Stomach smooth muscle (tissue), 2 donors: ENCODE measurements around the gene POLRMT.

Experiments
- H3K27ac ChIP-seq: one replicate; pipeline ENCODE4 v1.7.0; 2013; ENCODE audit warnings: mild to moderate bottlenecking, low read length, inconsistent platforms
- H3K27me3 ChIP-seq, 2 donors: one replicate each; pipeline ENCODE4 v1.7.0; 2013; ENCODE audit warnings: low read length in 2 of 2; ENCODE audit not compliant: insufficient read depth in 2 of 2, control insufficient read depth in 1 of 2
- H3K36me3 ChIP-seq, 2 donors: one replicate each; pipeline ENCODE4 v1.7.0; 2013; ENCODE audit warnings: low read length in 2 of 2; ENCODE audit not compliant: control insufficient read depth in 2 of 2, insufficient read depth in 2 of 2
- H3K4me1 ChIP-seq: one replicate; pipeline ENCODE4 v1.7.0; 2013; ENCODE audit warnings: low read length; ENCODE audit not compliant: control insufficient read depth, insufficient read depth
- H3K4me3 ChIP-seq, 2 donors: one replicate each; pipeline ENCODE4 v1.7.0; 2013; ENCODE audit warnings: low read length in 2 of 2
- H3K9ac ChIP-seq, 2 donors: one replicate each; pipeline ENCODE4 v1.7.0; 2013; ENCODE audit warnings: low read length in 2 of 2, mild to moderate bottlenecking in 1 of 2
- H3K9me3 ChIP-seq, 2 donors: one replicate each; pipeline ENCODE4 v1.7.0; 2013; ENCODE audit warnings: low read length in 2 of 2; ENCODE audit not compliant: control insufficient read depth in 2 of 2
- donor health status: healthy.
- donor health status: Pancreatic carcinoma.

The POLRMT gene

GRCh38 chr19:652467-653389 is 19.4 kb upstream of the POLRMT start:
- Histone ChIP-seq H3K36me3 (peaks cover 5 to 26% of the 10 kb centered on the region in 2 donors), H3K9me3 (no peaks in the 10 kb centered on the region)

GRCh38 chr19:651991-652390 is 18.7 kb upstream of the POLRMT start:
- no peak overlapping the region for H3K27ac ChIP-seq
- H3K9ac ChIP-seq, result no peak overlapping the region
- H3K36me3 ChIP-seq, result peaks cover 5 to 26% of the 10 kb centered on the region in 2 donors
- no peaks in the 10 kb centered on the region for H3K9me3 ChIP-seq
- H3K27me3 ChIP-seq, result no peaks in the 10 kb centered on the region
- peaks cover under 1% of the 10 kb centered on the region for H3K4me1 ChIP-seq
- no peak overlapping the region for H3K4me3 ChIP-seq

More at GRCh38 chr19:652467-653389, 19.4 kb upstream of the POLRMT start:
- Histone ChIP-seq H3K9ac (no peak overlapping the region), H3K4me3 (no peak overlapping the region), H3K27me3 (no peaks in the 10 kb centered on the region), H3K4me1 (peaks cover 5% of the 10 kb centered on the region), H3K27ac (no peak overlapping the region)

DNA sequence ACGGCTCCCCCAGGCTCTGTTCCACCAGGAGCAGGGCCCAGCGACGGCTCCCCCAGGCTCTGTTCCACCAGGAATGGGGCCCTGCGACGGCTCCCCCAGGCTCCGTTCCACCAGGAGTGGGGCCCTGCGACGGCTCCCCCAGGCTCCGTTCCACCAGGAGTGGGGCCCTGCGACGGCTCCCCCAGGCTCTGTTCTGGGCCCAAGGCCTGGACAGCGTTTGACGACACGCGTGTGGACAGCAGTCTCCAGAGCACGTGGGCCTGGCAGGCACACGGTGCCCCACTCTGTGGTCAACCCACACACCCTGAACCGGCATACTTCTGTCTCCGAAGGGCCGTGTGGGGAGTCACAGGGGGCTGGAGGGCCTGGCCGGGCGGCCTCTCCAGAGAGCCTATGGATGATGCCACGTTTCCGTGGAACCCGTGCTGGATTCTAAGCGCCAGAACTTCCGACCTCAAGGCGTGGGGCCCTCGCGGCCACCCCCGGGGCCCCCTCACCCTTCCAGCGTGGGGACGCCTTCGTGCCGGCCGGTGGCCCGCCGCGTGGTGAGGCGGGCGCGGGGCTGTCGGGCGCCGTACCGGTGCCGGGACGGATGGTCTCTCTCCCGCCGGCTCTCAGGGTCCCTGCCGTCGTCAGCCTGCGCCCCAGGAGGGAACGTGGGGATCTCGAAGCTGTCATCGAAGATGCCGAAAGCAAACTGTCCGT is 17.9 kb upstream of the POLRMT start:
- H3K27me3 ChIP-seq, result no peaks in the 10 kb centered on the region
- H3K36me3 ChIP-seq, result peaks cover 5 to 28% of the 10 kb centered on the region in 2 donors
- H3K27ac ChIP-seq, result no peak overlapping the region

GRCh38 chr19:650121-650520 is 16.8 kb upstream of the POLRMT start:
- peaks cover 5 to 28% of the 10 kb centered on the region in 2 donors for H3K36me3 ChIP-seq
- H3K4me3 ChIP-seq, result no peak overlapping the region
- no peaks in the 10 kb centered on the region for H3K27me3 ChIP-seq
- H3K9ac ChIP-seq, result no peak overlapping the region
- no peaks in the 10 kb centered on the region for H3K9me3 ChIP-seq
- no peaks in the 10 kb centered on the region for H3K4me1 ChIP-seq
- no peak overlapping the region for H3K27ac ChIP-seq

More for the DNA sequence above, 17.9 kb upstream of the POLRMT start:
- H3K9ac ChIP-seq, result no peak overlapping the region
- H3K9me3 ChIP-seq, result no peaks in the 10 kb centered on the region
- no peak overlapping the region for H3K4me3 ChIP-seq
- H3K4me1 ChIP-seq, result no peaks in the 10 kb centered on the region

DNA sequence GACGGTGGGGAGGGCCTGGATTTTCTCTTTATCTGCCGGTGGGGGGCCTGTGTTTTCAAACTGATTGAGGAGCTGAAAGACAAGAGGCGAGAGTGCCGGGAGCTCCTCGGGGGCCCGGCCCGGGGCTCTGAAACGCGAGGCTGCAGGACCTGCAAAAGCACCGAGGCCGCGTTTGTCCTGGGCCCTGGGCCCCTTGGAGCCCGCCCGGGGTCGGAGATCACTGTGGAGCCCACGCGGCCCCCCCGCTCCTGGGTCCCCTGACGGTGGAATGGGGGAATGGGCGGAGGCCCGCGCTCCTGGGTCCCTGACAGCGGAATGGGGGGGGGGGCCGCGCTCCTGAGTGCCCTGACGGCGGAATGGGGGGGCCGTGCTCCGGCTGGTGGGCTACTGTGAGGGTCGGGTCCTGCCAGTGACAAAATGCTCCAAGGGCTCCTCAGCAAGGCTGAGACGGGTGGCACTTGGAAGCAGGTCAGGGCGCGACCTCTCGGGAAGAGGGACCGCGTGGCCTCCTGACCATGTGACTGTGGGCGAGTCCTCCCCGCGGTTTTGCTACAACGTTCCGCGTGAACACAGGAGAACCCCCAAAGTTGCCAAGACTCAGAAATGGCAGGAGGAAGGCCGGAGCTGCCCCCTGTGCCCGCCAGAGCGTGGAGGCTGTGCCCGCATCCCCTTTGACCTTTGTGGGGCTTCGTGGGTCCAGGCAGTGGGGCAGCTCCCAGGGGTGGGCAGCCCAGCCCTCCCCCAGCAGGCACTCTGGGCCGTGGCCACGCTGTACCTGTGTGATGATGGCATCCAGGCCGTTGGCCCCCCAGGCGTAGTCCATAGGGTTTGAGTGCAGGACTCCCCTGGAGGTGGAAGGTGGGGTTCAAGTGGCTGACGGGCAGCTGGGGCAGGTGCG is 15.8 kb upstream of the POLRMT start:
- Histone ChIP-seq H3K27ac (no peak overlapping the region), H3K9ac (no peak overlapping the region), H3K27me3 (no peaks in the 10 kb centered on the region), H3K4me3 (no peak overlapping the region), H3K4me1 (no peaks in the 10 kb centered on the region), H3K9me3 (no peaks in the 10 kb centered on the region), H3K36me3 (peaks cover 5 to 28% of the 10 kb centered on the region in 2 donors)

DNA sequence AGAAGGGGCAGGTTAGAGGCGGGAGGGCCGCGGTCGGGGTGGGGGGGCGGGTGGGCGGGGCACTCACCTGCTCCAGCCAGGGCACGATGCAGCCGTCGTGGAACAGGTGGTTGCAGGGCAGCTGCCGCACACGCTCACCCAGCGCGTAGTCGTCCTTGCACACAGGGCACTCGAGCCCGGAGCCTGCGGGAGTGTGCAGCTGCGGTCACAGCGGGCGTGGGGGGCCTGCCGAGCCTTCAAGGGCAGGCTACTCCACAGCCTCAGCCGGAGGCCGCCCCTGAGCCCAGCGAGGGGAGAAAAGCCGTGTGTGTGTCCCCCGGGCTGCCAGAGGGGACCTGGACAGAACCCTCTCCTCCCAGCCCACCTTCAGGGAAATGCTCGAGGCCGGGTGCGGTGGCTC is 15.0 kb upstream of the POLRMT start:
- H3K9me3 ChIP-seq, result no peaks in the 10 kb centered on the region
- no peak overlapping the region for H3K4me3 ChIP-seq
- H3K27ac ChIP-seq, result no peak overlapping the region
- no peak overlapping the region for H3K9ac ChIP-seq
- H3K36me3 ChIP-seq, result peaks cover 4 to 24% of the 10 kb centered on the region in 2 donors
- no peaks in the 10 kb centered on the region for H3K4me1 ChIP-seq
- H3K27me3 ChIP-seq, result no peaks in the 10 kb centered on the region

GRCh38 chr19:647566-648284 is 14.4 kb upstream of the POLRMT start:
- Histone ChIP-seq H3K27ac (no peak overlapping the region), H3K4me3 (no peak overlapping the region), H3K36me3 (peaks cover 0 to 21% of the 10 kb centered on the region in 2 donors), H3K9me3 (no peaks in the 10 kb centered on the region), H3K9ac (no peak overlapping the region), H3K4me1 (no peaks in the 10 kb centered on the region), H3K27me3 (no peaks in the 10 kb centered on the region)

DNA sequence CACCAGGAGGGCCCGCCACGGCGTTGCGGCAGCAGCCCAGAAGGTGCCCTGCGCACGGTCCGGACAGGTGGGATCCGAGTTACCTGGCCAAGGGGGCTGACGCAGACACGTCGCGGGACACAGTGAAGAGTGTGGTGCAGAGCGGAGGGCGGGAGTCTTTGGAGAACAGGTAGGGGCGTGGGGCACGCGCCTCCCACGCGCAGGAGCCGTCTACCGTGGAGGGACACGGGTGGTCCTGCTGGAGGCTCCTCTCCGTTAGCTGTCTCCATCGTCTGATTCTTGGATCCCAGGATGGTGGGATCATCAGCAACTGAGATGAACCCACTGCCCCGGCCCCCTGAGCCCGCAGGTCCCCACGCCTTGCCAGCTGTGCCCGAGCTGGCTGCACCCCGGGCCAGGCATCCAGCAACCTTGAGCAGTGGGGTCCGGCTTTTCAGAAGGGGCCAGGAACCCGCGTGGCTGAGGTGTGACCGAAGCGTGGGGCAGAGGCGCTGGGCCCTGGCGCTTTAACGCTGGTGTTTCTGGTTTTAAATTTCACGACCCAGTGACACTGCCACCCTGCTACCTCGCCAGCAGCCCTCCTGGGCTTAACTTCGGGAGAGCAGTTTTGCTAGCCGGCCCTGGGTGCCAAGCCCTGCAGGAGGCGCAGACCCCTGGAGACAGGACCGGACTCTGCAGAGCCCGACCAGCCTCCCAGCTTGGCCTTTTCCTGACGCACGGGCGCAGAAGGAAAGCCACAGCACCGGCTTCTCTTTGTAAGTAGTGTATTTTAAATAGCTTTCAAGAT is 13.6 kb upstream of the POLRMT start:
- no peak overlapping the region for H3K27ac ChIP-seq
- no peaks in the 10 kb centered on the region for H3K4me1 ChIP-seq
- no peaks in the 10 kb centered on the region for H3K27me3 ChIP-seq
- H3K4me3 ChIP-seq, result no peak overlapping the region
- peaks cover 0 to 19% of the 10 kb centered on the region in 2 donors for H3K36me3 ChIP-seq
- no peak overlapping the region for H3K9ac ChIP-seq
- no peaks in the 10 kb centered on the region for H3K9me3 ChIP-seq

- H3K27ac ChIP-seq, result no peak overlapping the region
- no peaks in the 10 kb centered on the region for H3K27me3 ChIP-seq
- peaks cover 0 to 11% of the 10 kb centered on the region in 2 donors for H3K36me3 ChIP-seq
- H3K9me3 ChIP-seq, result no peaks in the 10 kb centered on the region
- H3K4me3 ChIP-seq, result no peak overlapping the region
- H3K9ac ChIP-seq, result no peak overlapping the region
- no peaks in the 10 kb centered on the region for H3K4me1 ChIP-seq
Measured at GRCh38 chr19:645912-646778, 12.8 kb upstream of the POLRMT start.
